ENCODE data around the gene LAMA2. TPM values are rescaled to one million over a fixed set of nuclear protein-coding genes. Genes with fewer than 3 reads are reported as not detected.
"Not testable (repeated sequence)": the region's sequence is repeated elsewhere in the genome, so short reads cannot be mapped to it uniquely, and the experiment has no call there.

Gene LAMA2
- total RNA-seq, 3 donors from 2014 or later, result 116 to 293 (median 118) TPM

GRCh38 chr6:129033581-129033980, 150.6 kb downstream of the LAMA2 start:
- Histone ChIP-seq H3K36me3 (no peaks in the 10 kb centered on the region), H3K9me3 (no peaks in the 10 kb centered on the region), H3K4me1 (no peaks in the 10 kb centered on the region), H3K27me3 (no peaks in the 10 kb centered on the region), H3K4me3 (no peak overlapping the region), H3K27ac (no peak overlapping the region)
- no peak for DNase-seq (ENCODE audit: low spot score in 2 of 2)
- intact Hi-C loops (cut with DNase I; ENCODE audit: low total_unique reads), result no loop called here
- TF ChIP-seq POLR2A (IDR thresholded peaks at IDR 0.05), result no peak
- TF ChIP-seq CTCF (IDR thresholded peaks at IDR 0.05), result no peak
- no peak for TF ChIP-seq POLR2AphosphoS5 (IDR thresholded peaks at IDR 0.05)

GRCh38 chr6:129041563-129041962, 158.6 kb downstream of the LAMA2 start:
- Histone ChIP-seq H3K27me3 (no peaks in the 10 kb centered on the region), H3K36me3 (no peaks in the 10 kb centered on the region), H3K4me3 (no peak overlapping the region), H3K4me1 (no peaks in the 10 kb centered on the region), H3K27ac (no peak overlapping the region), H3K9me3 (peaks cover 5 to 13% of the 10 kb centered on the region in 2 donors)
- no peak for DNase-seq (ENCODE audit: low spot score in 2 of 2)
- TF ChIP-seq POLR2A (IDR thresholded peaks at IDR 0.05) (no peak), POLR2AphosphoS5 (IDR thresholded peaks at IDR 0.05) (no peak), CTCF (IDR thresholded peaks at IDR 0.05) (no peak)
- intact Hi-C loops (cut with DNase I; ENCODE audit: low total_unique reads), result no loop called here

- Histone ChIP-seq H3K27ac (no peak overlapping the region), H3K27me3 (no peaks in the 10 kb centered on the region), H3K4me3 (no peak overlapping the region), H3K9me3 (peaks cover 5 to 13% of the 10 kb centered on the region in 2 donors), H3K36me3 (no peaks in the 10 kb centered on the region), H3K4me1 (no peaks in the 10 kb centered on the region)
- DNase-seq (ENCODE audit: low spot score in 2 of 2), result no peak
- no peak for TF ChIP-seq CTCF (IDR thresholded peaks at IDR 0.05)
- TF ChIP-seq POLR2A (IDR thresholded peaks at IDR 0.05), result no peak
- intact Hi-C loops (cut with DNase I; ENCODE audit: low total_unique reads), result no loop called here
Measured at GRCh38 chr6:129046526-129046925, 163.6 kb downstream of the LAMA2 start.

- no peak for DNase-seq (ENCODE audit: low spot score in 2 of 2)
- no peaks in the 10 kb centered on the region for H3K4me1 ChIP-seq
- H3K27ac ChIP-seq, result no peak overlapping the region
- H3K36me3 ChIP-seq, result no peaks in the 10 kb centered on the region
- H3K4me3 ChIP-seq, result no peak overlapping the region
- intact Hi-C loops (cut with DNase I; ENCODE audit: low total_unique reads), result no loop called here
- peaks cover 5 to 11% of the 10 kb centered on the region in 2 donors for H3K9me3 ChIP-seq
- H3K27me3 ChIP-seq, result no peaks in the 10 kb centered on the region
- no peak for TF ChIP-seq CTCF (IDR thresholded peaks at IDR 0.05)
- no peak for TF ChIP-seq POLR2A (IDR thresholded peaks at IDR 0.05)
- TF ChIP-seq POLR2AphosphoS5 (IDR thresholded peaks at IDR 0.05), result no peak
Measured at GRCh38 chr6:129047834-129048233, 164.9 kb downstream of the LAMA2 start.

GRCh38 chr6:129050086-129050485, 167.1 kb downstream of the LAMA2 start:
- DNase-seq (ENCODE audit: low spot score in 2 of 2), result no peak
- H3K36me3 ChIP-seq, result no peaks in the 10 kb centered on the region
- no peaks in the 10 kb centered on the region for H3K27me3 ChIP-seq
- TF ChIP-seq CTCF (IDR thresholded peaks at IDR 0.05), result no peak
- TF ChIP-seq POLR2A (IDR thresholded peaks at IDR 0.05), result no peak
- no peak for TF ChIP-seq POLR2AphosphoS5 (IDR thresholded peaks at IDR 0.05)
- H3K4me1 ChIP-seq, result no peaks in the 10 kb centered on the region
- intact Hi-C loops (cut with DNase I; ENCODE audit: low total_unique reads), result no loop called here
- no peaks in the 10 kb centered on the region for H3K9me3 ChIP-seq
- no peak overlapping the region for H3K27ac ChIP-seq
- no peak overlapping the region for H3K4me3 ChIP-seq

GRCh38 chr6:129053143-129053542, 170.2 kb downstream of the LAMA2 start:
- H3K4me1 ChIP-seq; H3K27ac ChIP-seq; H3K27me3 ChIP-seq; H3K36me3 ChIP-seq; DNase-seq (ENCODE audit: low spot score in 2 of 2); H3K4me3 ChIP-seq; H3K9me3 ChIP-seq; intact Hi-C loops (cut with DNase I; ENCODE audit: low total_unique reads): not testable (repeated sequence)

Data from breast epithelium (tissue), 4 donors.